Measurements from ENCODE around the gene TMEM163.

TMEM163 gene

GRCh38 chr2:134425724-134426496, 292.9 kb downstream of the TMEM163 start:
- DNase-seq = no peak

- no peak for DNase-seq
These were observed 297.1 kb downstream of the TMEM163 start for GRCh38 chr2:134421556-134422328.

- DNase-seq = no peak
These were observed 297.9 kb downstream of the TMEM163 start for GRCh38 chr2:134420920-134421319.

GRCh38 chr2:134420259-134420658, 298.5 kb downstream of the TMEM163 start:
- DNase-seq = no peak

GRCh38 chr2:134417968-134418582, 300.7 kb downstream of the TMEM163 start:
- no peak for DNase-seq

GRCh38 chr2:134416637-134417036, 302.2 kb downstream of the TMEM163 start:
- no peak for DNase-seq

GRCh38 chr2:134416018-134416417, 302.8 kb downstream of the TMEM163 start:
- DNase-seq = no peak

- no peak for DNase-seq
These were observed 304.9 kb downstream of the TMEM163 start for GRCh38 chr2:134413912-134414311.

- DNase-seq = no peak
These were observed 305.4 kb downstream of the TMEM163 start for GRCh38 chr2:134413430-134413829.

GRCh38 chr2:134412639-134412999, 306.2 kb downstream of the TMEM163 start:
- peak; percentile 48 for DNase-seq

GRCh38 chr2:134411828-134412638, 306.8 kb downstream of the TMEM163 start:
- peak; percentile 89 for DNase-seq

- DNase-seq = peak; percentile 28
These were observed 307.4 kb downstream of the TMEM163 start for GRCh38 chr2:134411279-134411827.

GRCh38 chr2:134410831-134411231, 308.0 kb downstream of the TMEM163 start:
- DNase-seq = no peak

GRCh38 chr2:134410006-134410405, 308.8 kb downstream of the TMEM163 start:
- DNase-seq = no peak

- DNase-seq = no peak
These were observed 310.0 kb downstream of the TMEM163 start for GRCh38 chr2:134408791-134409190.

- DNase-seq = no peak
These were observed 310.4 kb downstream of the TMEM163 start for GRCh38 chr2:134408386-134408785.

GRCh38 chr2:134407154-134407890, 311.5 kb downstream of the TMEM163 start:
- no peak for DNase-seq

GRCh38 chr2:134406736-134407135, 312.1 kb downstream of the TMEM163 start:
- DNase-seq = no peak

GRCh38 chr2:134406311-134406710, 312.5 kb downstream of the TMEM163 start:
- DNase-seq = no peak

All from femur (tissue), 1 donor.